ENCODE results near the gene ITIH6.
A peak's percentile ranks its signal among the peaks of the same experiment; 100 is the strongest.
"Not testable (repeated sequence)": the region's sequence is repeated elsewhere in the genome, so short reads cannot be mapped to it uniquely, and the experiment has no call there.

Gene ITIH6

DNA sequence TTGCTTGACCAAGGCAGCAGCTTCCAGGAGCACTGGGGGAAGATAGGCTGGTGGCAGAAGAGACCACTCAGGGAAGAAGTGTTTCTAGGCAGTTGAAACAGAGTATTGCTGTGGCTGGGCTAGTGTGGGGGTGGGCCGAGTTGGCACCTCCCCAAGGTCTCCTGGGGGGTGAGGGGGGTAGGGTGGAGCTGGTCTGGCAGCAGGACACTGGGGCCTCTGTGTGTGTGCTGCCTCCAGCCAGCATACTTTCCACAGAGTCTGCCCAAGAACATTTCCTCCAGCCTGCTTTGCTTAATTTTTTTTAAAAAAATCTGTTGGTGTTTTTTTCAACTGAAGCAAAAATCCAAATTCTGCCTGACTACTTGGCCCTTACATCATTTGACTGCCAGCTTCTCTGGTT lies 4.0 kb downstream of the ITIH6 start:
- Histone ChIP-seq H3K4me3 (ENCODE audit: low read depth, low read length) (no peak overlapping the region), H3K27ac (no peak overlapping the region), H3K27me3 (replicated peaks) (no peaks in the 10 kb centered on the region), H3K36me3 (replicated peaks) (no peaks in the 10 kb centered on the region)
- in situ Hi-C loops (cut with HindIII; ENCODE audit: low pct_ligation_motif_present, low sequenced_read_pairs), result no loop called here
- DNase-seq, result no peak
- TF ChIP-seq, protein P1, sequence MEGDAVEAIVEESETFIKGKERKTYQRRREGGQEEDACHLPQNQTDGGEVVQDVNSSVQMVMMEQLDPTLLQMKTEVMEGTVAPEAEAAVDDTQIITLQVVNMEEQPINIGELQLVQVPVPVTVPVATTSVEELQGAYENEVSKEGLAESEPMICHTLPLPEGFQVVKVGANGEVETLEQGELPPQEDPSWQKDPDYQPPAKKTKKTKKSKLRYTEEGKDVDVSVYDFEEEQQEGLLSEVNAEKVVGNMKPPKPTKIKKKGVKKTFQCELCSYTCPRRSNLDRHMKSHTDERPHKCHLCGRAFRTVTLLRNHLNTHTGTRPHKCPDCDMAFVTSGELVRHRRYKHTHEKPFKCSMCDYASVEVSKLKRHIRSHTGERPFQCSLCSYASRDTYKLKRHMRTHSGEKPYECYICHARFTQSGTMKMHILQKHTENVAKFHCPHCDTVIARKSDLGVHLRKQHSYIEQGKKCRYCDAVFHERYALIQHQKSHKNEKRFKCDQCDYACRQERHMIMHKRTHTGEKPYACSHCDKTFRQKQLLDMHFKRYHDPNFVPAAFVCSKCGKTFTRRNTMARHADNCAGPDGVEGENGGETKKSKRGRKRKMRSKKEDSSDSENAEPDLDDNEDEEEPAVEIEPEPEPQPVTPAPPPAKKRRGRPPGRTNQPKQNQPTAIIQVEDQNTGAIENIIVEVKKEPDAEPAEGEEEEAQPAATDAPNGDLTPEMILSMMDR (IDR thresholded peaks at IDR 0.05; ENCODE audit: low read depth, low read length, missing control alignments), result no peak

DNA sequence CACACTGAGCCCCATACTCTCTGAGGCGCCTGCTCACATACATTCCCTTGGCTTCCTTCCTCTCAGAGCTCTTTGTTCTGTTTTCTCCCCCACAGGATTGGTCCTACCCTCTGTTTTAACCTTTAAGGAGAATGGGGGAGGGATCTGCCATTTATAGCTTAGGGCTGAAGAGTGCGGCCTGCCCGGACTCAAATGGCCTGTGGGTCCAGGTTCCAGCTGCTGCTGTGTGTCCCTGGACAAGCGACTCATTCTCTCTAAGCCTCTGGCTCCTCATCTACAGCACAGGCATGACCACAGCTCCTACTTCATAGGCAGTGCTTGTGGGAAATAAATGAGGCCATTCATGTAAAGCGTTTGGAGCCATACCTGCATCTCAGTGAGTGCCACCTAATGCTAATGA lies 8.7 kb downstream of the ITIH6 start:
- H3K27ac ChIP-seq, result not testable (repeated sequence)

DNA sequence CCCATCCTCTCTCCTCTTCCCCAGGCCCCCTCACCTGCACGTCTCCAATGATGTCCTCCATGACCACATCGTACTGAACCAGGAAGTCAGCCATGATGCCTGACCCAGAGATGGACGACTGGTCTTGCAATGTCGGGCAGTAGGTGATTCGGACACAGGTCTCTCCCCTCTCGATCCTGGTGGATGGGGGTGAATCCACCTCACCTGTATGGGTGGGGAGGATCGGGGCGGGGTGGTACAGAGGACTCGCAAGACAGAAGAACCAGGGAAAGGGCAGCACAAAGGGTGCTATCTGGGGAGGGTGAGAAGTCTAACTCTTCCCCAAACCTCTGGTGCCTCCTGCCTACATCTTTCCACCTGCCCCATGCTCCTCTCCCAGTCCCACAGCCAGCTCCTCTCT lies 9.6 kb downstream of the ITIH6 start:
- DNase-seq, result no peak
- no peak overlapping the region for H3K27ac ChIP-seq
- H3K36me3 ChIP-seq (replicated peaks), result no peaks in the 10 kb centered on the region
- in situ Hi-C loops (cut with HindIII; ENCODE audit: low pct_ligation_motif_present, low sequenced_read_pairs), result no loop called here
- TF ChIP-seq, protein P1 (IDR thresholded peaks at IDR 0.05; ENCODE audit: low read depth, low read length, missing control alignments), result no peak
- no peak overlapping the region for H3K4me3 ChIP-seq (ENCODE audit: low read depth, low read length)
- H3K27me3 ChIP-seq (replicated peaks), result no peaks in the 10 kb centered on the region

More for the DNA sequence above, 8.7 kb downstream of the ITIH6 start:
- H3K27me3 ChIP-seq (replicated peaks); DNase-seq; in situ Hi-C loops (cut with HindIII; ENCODE audit: low pct_ligation_motif_present, low sequenced_read_pairs); H3K4me3 ChIP-seq (ENCODE audit: low read depth, low read length); H3K36me3 ChIP-seq (replicated peaks): not testable (repeated sequence)

DNA sequence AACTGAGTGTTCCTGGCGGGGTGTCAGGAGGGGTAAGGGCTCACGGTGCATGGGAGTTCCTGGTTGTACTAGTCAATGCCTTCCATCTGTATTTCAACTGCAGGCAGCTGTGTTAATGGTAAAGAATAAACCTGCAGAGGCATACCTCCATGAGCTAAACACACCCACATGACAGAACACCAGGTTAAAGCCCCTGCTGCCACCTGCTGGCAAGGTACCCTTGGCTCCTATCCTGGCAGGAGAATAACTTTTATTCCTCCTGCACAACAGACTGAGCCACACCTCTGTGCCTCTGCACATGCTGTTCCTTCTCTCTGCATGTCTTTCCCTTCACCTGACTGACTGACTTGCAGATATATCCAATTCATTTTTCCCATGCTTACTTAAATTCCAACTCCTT lies 11.1 kb downstream of the ITIH6 start:
- H3K4me3 ChIP-seq (ENCODE audit: low read depth, low read length), result no peak overlapping the region
- no peak overlapping the region for H3K27ac ChIP-seq
- in situ Hi-C loops (cut with HindIII; ENCODE audit: low pct_ligation_motif_present, low sequenced_read_pairs), result no loop called here
- no peaks in the 10 kb centered on the region for H3K36me3 ChIP-seq (replicated peaks)
- no peaks in the 10 kb centered on the region for H3K27me3 ChIP-seq (replicated peaks)
- DNase-seq, result no peak
- TF ChIP-seq, protein P1 (IDR thresholded peaks at IDR 0.05; ENCODE audit: low read depth, low read length, missing control alignments), result peak; percentile 14

DNA sequence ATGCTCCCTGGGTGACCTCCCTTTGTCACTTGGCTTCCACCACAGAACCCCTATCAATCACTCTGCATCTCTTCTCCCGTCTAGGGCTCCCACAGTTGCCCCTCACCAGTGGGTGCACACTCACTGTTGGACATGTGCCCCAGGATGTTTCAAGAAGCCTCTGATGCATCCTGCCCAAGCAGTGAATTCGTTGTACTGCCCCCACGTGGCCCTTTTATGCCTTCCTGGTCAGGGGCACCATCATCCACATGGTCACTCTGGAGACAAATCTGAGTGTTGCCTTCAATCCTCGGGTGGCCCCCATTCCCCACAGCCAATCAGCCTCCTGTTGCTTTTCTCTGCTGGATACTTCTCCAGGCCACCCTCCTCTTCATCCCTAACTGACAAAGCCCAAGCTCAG lies 12.2 kb downstream of the ITIH6 start:
- TF ChIP-seq, protein P1 (IDR thresholded peaks at IDR 0.05; ENCODE audit: low read depth, low read length, missing control alignments), result peak; percentile 33
- Histone ChIP-seq H3K4me3 (ENCODE audit: low read depth, low read length) (no peak overlapping the region), H3K27me3 (replicated peaks) (no peaks in the 10 kb centered on the region), H3K27ac (no peak overlapping the region), H3K36me3 (replicated peaks) (no peaks in the 10 kb centered on the region)
- DNase-seq, result no peak
- in situ Hi-C loops (cut with HindIII; ENCODE audit: low pct_ligation_motif_present, low sequenced_read_pairs), result no loop called here

DNA sequence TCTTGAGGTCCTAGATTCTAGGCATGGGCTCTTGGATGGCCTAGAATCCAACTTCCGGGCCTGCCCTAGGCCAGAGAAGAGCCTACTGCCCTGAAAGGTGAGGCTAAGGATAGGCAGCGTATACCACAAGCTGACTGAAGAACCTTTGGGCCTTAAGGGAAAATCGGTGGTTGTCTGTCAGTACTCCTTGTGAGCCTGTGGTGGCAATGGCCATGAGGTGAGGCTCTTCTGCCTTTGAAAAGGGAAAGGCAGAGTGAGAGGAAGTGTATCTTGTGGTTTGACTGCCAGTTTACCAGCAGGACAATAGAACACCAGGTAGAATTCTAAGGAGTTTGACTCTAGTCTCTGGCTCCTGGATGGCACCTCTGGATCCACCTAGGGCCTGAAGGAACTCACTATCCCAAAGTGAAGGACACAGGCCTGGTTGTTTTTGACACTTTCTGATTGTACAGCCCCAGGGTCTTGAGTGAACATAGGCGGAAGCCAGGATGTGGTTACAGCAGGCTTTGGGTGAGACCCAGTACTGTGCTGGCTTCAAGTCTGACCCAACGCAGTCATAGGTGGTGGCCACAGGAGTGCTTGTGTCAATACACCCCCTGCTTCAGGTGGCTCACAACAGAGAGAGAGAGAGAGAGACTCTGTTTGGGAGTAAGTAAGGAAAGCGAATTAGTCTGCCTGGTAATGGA lies 20.9 kb downstream of the ITIH6 start:
- Histone ChIP-seq H3K27me3 (replicated peaks) (no peaks in the 10 kb centered on the region), H3K36me3 (replicated peaks) (no peaks in the 10 kb centered on the region), H3K27ac (no peak overlapping the region), H3K4me3 (ENCODE audit: low read depth, low read length) (no peak overlapping the region)
- DNase-seq, result no peak
- TF ChIP-seq, protein P1 (IDR thresholded peaks at IDR 0.05; ENCODE audit: low read depth, low read length, missing control alignments), result no peak
- in situ Hi-C loops (cut with HindIII; ENCODE audit: low pct_ligation_motif_present, low sequenced_read_pairs), result no loop called here
